Vagina (tissue), 2 donors: Measurements from ENCODE around the gene NT5C1B. TPM values are rescaled to one million over a fixed set of nuclear protein-coding genes. Genes with fewer than 3 reads are reported as not detected.

Source experiments
- DNase-seq, 2 donors: peaks; one replicate each; pipeline ENCODE4 v3.0.0-alpha.2; 2017; ENCODE audit errors: extremely low spot score in 2 of 2
- H3K27ac ChIP-seq: fragments of 200-600 bp; sonication (generic); one replicate; pipeline ENCODE4 v1.5.1; 2019
- H3K27me3 ChIP-seq: fragments of 200-600 bp; sonication (generic); one replicate; pipeline ENCODE4 v1.5.1; 2019
- H3K36me3 ChIP-seq, 2 donors: fragments of 200-600 bp; sonication (generic); one replicate each; pipeline ENCODE4 v1.5.1; 2017 to 2019
- H3K4me1 ChIP-seq: fragments of 200-600 bp; sonication (generic); one replicate; pipeline ENCODE4 v1.5.1; 2019
- H3K4me3 ChIP-seq, 2 donors: fragments of 200-600 bp; sonication (generic); 1 replicate in 1 of 2; 2 replicates in 1 of 2; pipeline ENCODE4 v1.5.1; 2016 to 2019
- H3K9me3 ChIP-seq: fragments of 200-600 bp; sonication (generic); one replicate; pipeline ENCODE4 v1.5.1; 2019
- POLR2A ChIP-seq, 2 donors: fragments of 450-650 bp; IDR thresholded peaks; one replicate each; pipeline ENCODE4 v1.6.1; 2017; ENCODE audit warnings: antibody characterized with exemption in 2 of 2, mild to moderate bottlenecking in 2 of 2, moderate library complexity in 2 of 2
- POLR2AphosphoS5 ChIP-seq, 2 donors: sonication (generic); formaldehyde crosslinking; IDR thresholded peaks; one replicate each; pipeline ENCODE4 v1.9.0; 2017; ENCODE audit warnings: antibody characterized with exemption in 2 of 2, mild to moderate bottlenecking in 2 of 2, low read depth in 1 of 2; ENCODE audit not compliant: insufficient read depth in 1 of 2
- intact Hi-C: fragments of 100-400 bp; cut with DNase I; formaldehyde crosslinking; loops from one replicate; pipeline ENCODE4 v1.15.1; 2023
- total RNA-seq: library from RNA; depleted of rRNA; stranded (reverse); fragments of >200 nt; gene quantifications from one replicate; pipeline ENCODE4 v1.2.3, GENCODE V29; 2016
- TF ChIP-seq, protein P1 (sequence below), 3 experiments: fragments of 450-650 bp in 2 of 3; fragments of 200-600 bp in 1 of 3; sonication (generic) in 1 of 3; IDR thresholded peaks; one replicate each; pipeline ENCODE4 v1.5.1; 2017 to 2019; ENCODE audit warnings: antibody characterized with exemption in 3 of 3, mild to moderate bottlenecking in 2 of 3, moderate library complexity in 2 of 3

The NT5C1B gene
- total RNA-seq, 1 donor from 2014 or later = not detected

DNA sequence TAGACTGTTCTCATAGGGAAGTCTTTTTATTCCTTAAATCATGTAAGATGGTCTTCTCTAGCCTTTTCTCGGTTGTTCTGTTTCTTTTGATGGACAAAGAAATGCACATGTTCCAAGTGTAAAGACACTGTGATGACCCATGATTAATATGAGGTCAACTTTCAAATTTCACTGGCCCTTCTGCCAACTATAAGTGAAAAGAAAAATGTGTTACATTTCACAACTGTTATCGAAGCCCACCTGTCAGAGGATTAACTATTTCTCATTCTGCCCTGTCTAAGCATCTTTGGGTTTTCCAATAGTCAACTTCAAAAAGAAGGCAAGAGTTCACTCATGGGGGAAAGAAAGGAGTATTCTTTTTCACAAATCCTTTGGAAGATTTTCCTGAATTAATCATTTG lies 32.2 kb downstream of the NT5C1B start:
- Histone ChIP-seq H3K4me3 (no peak overlapping the region), H3K36me3 (peaks cover 0 to 15% of the 10 kb centered on the region in 2 donors), H3K9me3 (no peaks in the 10 kb centered on the region), H3K27ac (no peak overlapping the region), H3K27me3 (no peaks in the 10 kb centered on the region), H3K4me1 (peaks cover 52% of the 10 kb centered on the region)
- no peak for DNase-seq
- TF ChIP-seq POLR2AphosphoS5 (IDR thresholded peaks at IDR 0.05; ENCODE audit: insufficient read depth in 1 of 2, low read depth in 1 of 2) (no peak), POLR2A (IDR thresholded peaks at IDR 0.05) (no peak)
- TF ChIP-seq, protein P1, sequence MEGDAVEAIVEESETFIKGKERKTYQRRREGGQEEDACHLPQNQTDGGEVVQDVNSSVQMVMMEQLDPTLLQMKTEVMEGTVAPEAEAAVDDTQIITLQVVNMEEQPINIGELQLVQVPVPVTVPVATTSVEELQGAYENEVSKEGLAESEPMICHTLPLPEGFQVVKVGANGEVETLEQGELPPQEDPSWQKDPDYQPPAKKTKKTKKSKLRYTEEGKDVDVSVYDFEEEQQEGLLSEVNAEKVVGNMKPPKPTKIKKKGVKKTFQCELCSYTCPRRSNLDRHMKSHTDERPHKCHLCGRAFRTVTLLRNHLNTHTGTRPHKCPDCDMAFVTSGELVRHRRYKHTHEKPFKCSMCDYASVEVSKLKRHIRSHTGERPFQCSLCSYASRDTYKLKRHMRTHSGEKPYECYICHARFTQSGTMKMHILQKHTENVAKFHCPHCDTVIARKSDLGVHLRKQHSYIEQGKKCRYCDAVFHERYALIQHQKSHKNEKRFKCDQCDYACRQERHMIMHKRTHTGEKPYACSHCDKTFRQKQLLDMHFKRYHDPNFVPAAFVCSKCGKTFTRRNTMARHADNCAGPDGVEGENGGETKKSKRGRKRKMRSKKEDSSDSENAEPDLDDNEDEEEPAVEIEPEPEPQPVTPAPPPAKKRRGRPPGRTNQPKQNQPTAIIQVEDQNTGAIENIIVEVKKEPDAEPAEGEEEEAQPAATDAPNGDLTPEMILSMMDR (IDR thresholded peaks at IDR 0.05) = no peak
- intact Hi-C loops = no loop called here

- intact Hi-C loops = no loop called here
- Histone ChIP-seq H3K4me3 (no peak overlapping the region), H3K4me1 (peaks cover 43% of the 10 kb centered on the region), H3K9me3 (no peaks in the 10 kb centered on the region), H3K27me3 (no peaks in the 10 kb centered on the region), H3K27ac (no peak overlapping the region), H3K36me3 (peaks cover 0 to 15% of the 10 kb centered on the region in 2 donors)
- no peak for TF ChIP-seq POLR2AphosphoS5 (IDR thresholded peaks at IDR 0.05; ENCODE audit: insufficient read depth in 1 of 2, low read depth in 1 of 2)
- no peak for TF ChIP-seq POLR2A (IDR thresholded peaks at IDR 0.05)
- TF ChIP-seq, protein P1 (IDR thresholded peaks at IDR 0.05) = no peak
- DNase-seq = no peak
Measured at GRCh38 chr2:18552351-18553077, 36.9 kb downstream of the NT5C1B start.

GRCh38 chr2:18551623-18552022 lies 37.7 kb downstream of the NT5C1B start:
- no peak overlapping the region for H3K27ac ChIP-seq
- intact Hi-C loops = no loop called here
- DNase-seq = no peak
- TF ChIP-seq, protein P1 (IDR thresholded peaks at IDR 0.05) = no peak
- TF ChIP-seq POLR2A (IDR thresholded peaks at IDR 0.05) = no peak
- TF ChIP-seq POLR2AphosphoS5 (IDR thresholded peaks at IDR 0.05; ENCODE audit: insufficient read depth in 1 of 2, low read depth in 1 of 2) = no peak
- H3K27me3 ChIP-seq = no peaks in the 10 kb centered on the region
- peaks cover 36% of the 10 kb centered on the region for H3K4me1 ChIP-seq
- peaks cover 0 to 15% of the 10 kb centered on the region in 2 donors for H3K36me3 ChIP-seq
- no peak overlapping the region for H3K4me3 ChIP-seq
- H3K9me3 ChIP-seq = no peaks in the 10 kb centered on the region

DNA sequence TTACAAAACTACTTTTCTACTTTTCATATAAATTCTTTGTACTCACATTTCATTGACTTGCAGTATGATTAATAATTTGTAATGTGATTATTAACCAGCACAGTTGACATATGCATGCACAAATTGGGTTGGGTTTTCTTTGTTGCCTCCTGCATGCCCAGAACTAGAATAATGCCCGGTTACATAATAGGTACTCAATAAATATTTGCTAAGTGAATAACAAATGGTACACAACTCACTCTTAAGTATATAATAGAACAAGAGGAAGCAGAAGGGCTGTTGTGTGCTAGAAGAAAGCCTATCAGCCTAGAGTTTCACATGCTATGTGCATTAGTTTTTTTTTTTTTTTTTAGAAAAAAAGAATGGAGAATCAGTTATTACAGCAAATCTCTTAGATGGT lies 38.2 kb downstream of the NT5C1B start:
- peaks cover 36% of the 10 kb centered on the region for H3K4me1 ChIP-seq
- no peak overlapping the region for H3K27ac ChIP-seq
- DNase-seq = no peak
- H3K36me3 ChIP-seq = peaks cover 0 to 15% of the 10 kb centered on the region in 2 donors
- H3K4me3 ChIP-seq = no peak overlapping the region
- no peaks in the 10 kb centered on the region for H3K9me3 ChIP-seq
- H3K27me3 ChIP-seq = no peaks in the 10 kb centered on the region
- intact Hi-C loops = no loop called here
- TF ChIP-seq POLR2A (IDR thresholded peaks at IDR 0.05) (no peak), POLR2AphosphoS5 (IDR thresholded peaks at IDR 0.05; ENCODE audit: insufficient read depth in 1 of 2, low read depth in 1 of 2) (no peak)
- TF ChIP-seq, protein P1 (IDR thresholded peaks at IDR 0.05) = no peak

- no peak for TF ChIP-seq POLR2AphosphoS5 (IDR thresholded peaks at IDR 0.05; ENCODE audit: insufficient read depth in 1 of 2, low read depth in 1 of 2)
- no peak for TF ChIP-seq POLR2A (IDR thresholded peaks at IDR 0.05)
- TF ChIP-seq, protein P1 (IDR thresholded peaks at IDR 0.05) = no peak
- peaks cover 36% of the 10 kb centered on the region for H3K4me1 ChIP-seq
- DNase-seq = no peak
- H3K27ac ChIP-seq = no peak overlapping the region
- intact Hi-C loops = no loop called here
- H3K27me3 ChIP-seq = no peaks in the 10 kb centered on the region
- H3K36me3 ChIP-seq = peaks cover 0 to 14% of the 10 kb centered on the region in 2 donors
- no peak overlapping the region for H3K4me3 ChIP-seq
- H3K9me3 ChIP-seq = no peaks in the 10 kb centered on the region
Measured at GRCh38 chr2:18550433-18550832, 38.9 kb downstream of the NT5C1B start.
